GM19467 (cell line): ENCODE data around the gene PRR12.

Source experiments
- ATAC-seq: cut with Tn5 transposase; IDR thresholded peaks from one replicate; pipeline ENCODE4 v1.9.1; 2021; ENCODE audit warnings: mild to moderate bottlenecking, moderate library complexity; ENCODE audit not compliant: unreplicated experiment

The PRR12 gene

GRCh38 chr19:49642492-49643035, 51.6 kb downstream of the PRR12 start:
- ATAC-seq, result no peak

- no peak for ATAC-seq
These were observed 52.5 kb downstream of the PRR12 start for GRCh38 chr19:49643466-49643865.

- ATAC-seq, result no peak
These were observed 54.6 kb downstream of the PRR12 start for GRCh38 chr19:49645592-49645991.

- ATAC-seq, result no peak
These were observed 55.0 kb downstream of the PRR12 start for GRCh38 chr19:49645995-49646394.

GRCh38 chr19:49646586-49646985, 55.6 kb downstream of the PRR12 start:
- ATAC-seq, result no peak

- ATAC-seq, result no peak
These were observed 60.2 kb downstream of the PRR12 start for GRCh38 chr19:49651029-49651819.

- no peak for ATAC-seq
These were observed 61.0 kb downstream of the PRR12 start for GRCh38 chr19:49651820-49652550.

GRCh38 chr19:49652551-49653465, 61.8 kb downstream of the PRR12 start:
- ATAC-seq, result no peak

- no peak for ATAC-seq
These were observed 62.5 kb downstream of the PRR12 start for GRCh38 chr19:49653466-49653806.

GRCh38 chr19:49654581-49654980, 63.6 kb downstream of the PRR12 start:
- no peak for ATAC-seq

GRCh38 chr19:49655570-49656455, 64.8 kb downstream of the PRR12 start:
- no peak for ATAC-seq

- no peak for ATAC-seq
These were observed 65.6 kb downstream of the PRR12 start for GRCh38 chr19:49656456-49657109.

- ATAC-seq, result no peak
These were observed 66.6 kb downstream of the PRR12 start for GRCh38 chr19:49657493-49658138.

GRCh38 chr19:49658139-49658517, 67.1 kb downstream of the PRR12 start:
- no peak for ATAC-seq

- ATAC-seq, result no peak
These were observed 67.8 kb downstream of the PRR12 start for GRCh38 chr19:49658566-49659442.

- ATAC-seq, result no peak
These were observed 69.5 kb downstream of the PRR12 start for GRCh38 chr19:49660338-49660961.

GRCh38 chr19:49662011-49662410, 71.0 kb downstream of the PRR12 start:
- no peak for ATAC-seq

GRCh38 chr19:49663224-49663623, 72.2 kb downstream of the PRR12 start:
- ATAC-seq, result no peak
